ENCODE measurements around the gene ISG15.
"Not testable (repeated sequence)": the region's sequence is repeated elsewhere in the genome, so short reads cannot be mapped to it uniquely, and the experiment has no call there.

The ISG15 gene

DNA sequence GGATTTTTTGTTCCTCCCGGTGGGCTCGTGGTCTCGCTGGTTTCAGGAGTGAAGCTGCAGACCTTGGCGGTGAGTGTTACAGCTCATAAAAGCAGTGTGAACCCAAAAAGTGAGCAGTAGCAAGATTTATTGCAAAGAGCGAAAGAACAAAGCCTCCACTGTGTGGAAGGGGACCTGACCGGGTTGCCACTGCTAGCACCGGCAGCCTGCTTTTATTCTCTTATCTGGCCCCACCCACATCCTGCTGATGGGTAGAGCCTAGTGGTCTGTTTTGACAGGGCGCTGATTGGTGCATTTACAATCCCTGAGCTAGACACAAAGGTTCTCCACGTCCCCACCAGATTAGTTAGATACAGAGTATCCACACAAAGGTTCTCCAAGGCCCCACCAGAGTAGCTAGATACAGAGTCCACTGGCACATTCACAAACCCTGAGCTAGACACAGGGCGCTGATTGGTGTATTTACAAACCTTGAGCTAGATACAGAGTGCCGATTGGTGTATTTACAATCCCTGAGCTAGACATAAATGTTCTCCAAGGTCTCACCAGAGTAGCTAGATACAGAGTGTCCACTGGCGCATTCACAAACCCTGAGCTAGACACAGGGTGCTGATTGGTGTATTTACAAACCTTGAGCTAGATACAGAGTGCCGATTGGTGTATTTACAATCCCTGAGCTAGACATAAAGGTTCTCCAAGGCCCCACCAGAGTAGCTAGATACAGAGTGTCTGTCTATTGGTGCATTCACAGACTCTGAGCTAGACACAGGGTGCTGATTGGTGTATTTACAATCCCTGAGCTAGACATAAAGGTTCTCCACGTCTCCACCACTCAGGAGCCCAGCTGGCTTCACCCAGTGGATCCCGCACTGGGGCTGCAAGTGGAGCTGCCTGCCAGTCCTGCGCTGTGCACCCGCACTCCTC, 4.4 kb downstream of the ISG15 start:
- Histone ChIP-seq H3K36me3 (ENCODE audit: insufficient read depth, low read length) (peaks cover 17% of the 10 kb centered on the region; the same call in 1 of the 2 replicates), H3K4me1 (ENCODE audit: control insufficient read depth, insufficient read depth, low read length, unreplicated experiment) (peaks cover 23% of the 10 kb centered on the region)
- H3K27me3 ChIP-seq (ENCODE audit: insufficient read depth, low read length) = not testable (repeated sequence)

DNA sequence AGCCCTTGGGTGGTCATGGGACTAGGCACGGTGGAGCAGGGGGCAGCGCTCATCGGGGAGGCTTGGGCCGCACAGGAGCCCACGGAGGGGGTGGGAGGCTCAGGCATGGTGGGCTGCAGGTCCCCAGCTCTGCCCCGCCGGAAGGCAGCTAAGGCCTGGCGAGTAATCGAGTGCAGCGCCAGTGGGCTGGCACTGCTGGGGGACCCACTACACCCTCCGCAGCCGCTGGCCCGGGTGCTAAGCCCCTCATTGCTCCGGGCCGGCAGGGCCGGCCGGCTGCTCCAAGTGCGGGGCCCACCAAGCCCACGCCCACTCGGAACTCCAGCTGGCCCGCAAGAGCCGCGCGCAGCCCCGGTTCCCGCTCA, 5.0 kb downstream of the ISG15 start:
- peaks cover 17% of the 10 kb centered on the region; the same call in 1 of the 2 replicates for H3K36me3 ChIP-seq (ENCODE audit: insufficient read depth, low read length)
- H3K4me1 ChIP-seq (ENCODE audit: control insufficient read depth, insufficient read depth, low read length, unreplicated experiment) = peaks cover 20% of the 10 kb centered on the region

More for the DNA sequence above, 4.4 kb downstream of the ISG15 start:
- not testable (repeated sequence) for H2AFZ ChIP-seq (ENCODE audit: low read length, unreplicated experiment); H3K4me3 ChIP-seq (ENCODE audit: low read depth, low read length); H3K27ac ChIP-seq (ENCODE audit: low read depth, low read length)
- H3K79me2 ChIP-seq (ENCODE audit: control insufficient read depth, insufficient read depth, low read length, unreplicated experiment) = peaks cover 20% of the 10 kb centered on the region

DNA sequence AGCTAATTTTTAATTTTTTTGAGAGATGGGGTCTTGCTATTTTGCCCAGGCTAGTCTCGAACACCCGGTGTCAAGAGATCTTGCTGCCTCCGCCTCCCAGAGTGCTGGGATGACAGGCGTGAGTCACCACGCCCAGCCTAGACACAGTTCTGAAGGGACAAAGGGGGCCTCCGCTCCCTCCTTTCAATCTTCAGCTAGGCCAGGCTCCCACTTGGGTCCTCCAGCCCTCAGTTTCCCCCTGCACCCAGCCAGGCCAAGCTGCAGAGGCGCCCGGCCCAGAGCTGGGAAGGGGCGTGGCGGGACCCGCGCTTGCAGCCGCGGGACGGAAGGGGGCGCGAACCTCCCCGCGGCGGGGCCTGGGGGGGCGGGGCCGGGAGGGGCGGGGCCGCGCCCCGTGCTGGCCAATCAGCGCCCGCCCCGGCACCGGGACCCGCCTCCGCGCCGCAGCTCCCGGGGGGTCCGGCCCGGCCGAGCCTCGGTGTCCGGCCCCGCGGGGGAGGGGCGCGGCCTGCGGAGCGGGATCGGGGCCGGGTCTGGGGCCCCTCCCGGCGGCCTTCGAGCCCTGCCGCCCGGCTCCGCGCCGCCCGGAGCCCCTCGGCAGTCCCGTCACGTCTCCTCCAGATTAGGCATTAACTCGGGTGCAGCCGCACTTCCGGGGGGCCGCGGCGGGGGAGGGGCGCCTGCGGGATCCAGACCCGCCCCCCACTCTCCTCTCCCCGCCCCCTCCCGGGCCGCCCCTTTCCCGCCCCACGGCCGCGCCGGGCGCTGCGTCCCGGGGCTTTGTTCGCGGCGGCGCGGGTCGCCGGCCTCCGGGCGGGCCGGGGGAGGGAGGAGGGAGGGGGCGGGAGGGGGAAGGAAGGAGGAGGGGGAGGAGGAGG, 6.1 kb downstream of the ISG15 start:
- H3K4me3 ChIP-seq (ENCODE audit: low read depth, low read length) = peak overlapping the region; percentile 72
- H3K27me3 ChIP-seq (ENCODE audit: insufficient read depth, low read length) = no peaks in the 10 kb centered on the region
- H3K4me1 ChIP-seq (ENCODE audit: control insufficient read depth, insufficient read depth, low read length, unreplicated experiment) = peaks cover 26% of the 10 kb centered on the region
- H3K79me2 ChIP-seq (ENCODE audit: control insufficient read depth, insufficient read depth, low read length, unreplicated experiment) = peaks cover 10% of the 10 kb centered on the region
- peaks cover 9% of the 10 kb centered on the region; the same call in 1 of the 2 replicates for H3K36me3 ChIP-seq (ENCODE audit: insufficient read depth, low read length)
- H2AFZ ChIP-seq (ENCODE audit: low read length, unreplicated experiment) = no peak overlapping the region
- peak overlapping the region; percentile 37; the same call in 1 of the 2 replicates for H3K27ac ChIP-seq (ENCODE audit: low read depth, low read length)

More for the DNA sequence above, 5.0 kb downstream of the ISG15 start:
- not testable (repeated sequence) for H2AFZ ChIP-seq (ENCODE audit: low read length, unreplicated experiment); H3K27ac ChIP-seq (ENCODE audit: low read depth, low read length); H3K4me3 ChIP-seq (ENCODE audit: low read depth, low read length); H3K27me3 ChIP-seq (ENCODE audit: insufficient read depth, low read length)
- H3K79me2 ChIP-seq (ENCODE audit: control insufficient read depth, insufficient read depth, low read length, unreplicated experiment) = peaks cover 20% of the 10 kb centered on the region

DNA sequence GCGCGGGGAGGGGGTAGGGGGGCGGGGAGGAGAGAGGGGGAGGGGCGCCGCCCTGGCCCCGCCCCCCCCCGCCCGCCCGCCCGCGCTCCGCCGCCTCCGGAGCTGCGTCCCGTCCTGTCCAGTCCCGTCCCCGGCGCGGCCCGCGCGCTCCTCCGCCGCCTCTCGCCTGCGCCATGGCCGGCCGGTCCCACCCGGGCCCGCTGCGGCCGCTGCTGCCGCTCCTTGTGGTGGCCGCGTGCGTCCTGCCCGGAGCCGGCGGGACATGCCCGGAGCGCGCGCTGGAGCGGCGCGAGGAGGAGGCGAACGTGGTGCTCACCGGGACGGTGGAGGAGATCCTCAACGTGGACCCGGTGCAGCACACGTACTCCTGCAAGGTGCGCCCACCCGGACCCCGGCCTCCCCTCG, 6.7 kb downstream of the ISG15 start, which contains the start of gene AGRN:
Gene AGRN, plus strand, starts transcription at position 121 of the 405 bp plus-strand sequence. Its CDS starts 53 bp downstream, at position 174.
- Histone ChIP-seq H2AFZ (ENCODE audit: low read length, unreplicated experiment) (peak within 1 kb of the TSS; percentile 25), H3K4me1 (ENCODE audit: control insufficient read depth, insufficient read depth, low read length, unreplicated experiment) (peaks cover 32% of the 10 kb centered on the region), H3K4me3 (ENCODE audit: low read depth, low read length) (peak within 1 kb of the TSS; percentile 88), H3K27ac (ENCODE audit: low read depth, low read length) (peak within 1 kb of the TSS; percentile 62; the same call in 1 of the 2 replicates), H3K27me3 (ENCODE audit: insufficient read depth, low read length) (no peaks in the 10 kb centered on the region), H3K79me2 (ENCODE audit: control insufficient read depth, insufficient read depth, low read length, unreplicated experiment) (peaks cover 3% of the 10 kb centered on the region), H3K36me3 (ENCODE audit: insufficient read depth, low read length) (peaks cover 3% of the 10 kb centered on the region; the same call in 1 of the 2 replicates)

DNA sequence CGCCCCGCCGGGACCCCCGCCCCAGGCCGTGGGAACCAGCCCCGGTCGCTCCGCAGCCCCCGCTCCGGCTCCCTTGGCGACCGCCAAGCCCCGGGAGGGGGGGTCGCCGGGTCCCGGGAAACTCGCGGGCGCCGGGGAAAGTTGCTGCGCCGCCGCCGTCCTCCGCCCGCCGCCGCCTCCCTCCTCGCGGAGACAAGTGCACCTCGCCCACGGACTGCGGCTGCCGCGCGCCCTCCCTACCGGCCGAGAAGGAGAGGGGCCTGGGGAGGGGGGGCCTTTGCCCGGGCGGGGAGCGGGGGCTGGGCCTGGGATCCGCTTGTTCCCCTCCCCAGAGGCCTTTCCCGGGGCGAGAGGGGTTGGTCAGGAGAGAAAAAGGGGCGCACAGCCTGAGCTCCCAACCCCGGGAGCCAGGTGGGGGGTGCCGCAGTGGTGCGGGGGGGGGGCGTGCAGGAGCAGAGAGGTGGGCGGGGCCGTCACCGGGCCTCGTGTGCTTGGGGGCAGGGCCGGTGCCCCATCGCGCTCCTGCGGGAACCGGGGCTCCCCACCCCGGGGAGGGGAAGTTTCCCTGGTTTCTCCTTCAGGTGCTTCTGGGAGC, 7.2 kb downstream of the ISG15 start:
- Histone ChIP-seq H3K79me2 (ENCODE audit: control insufficient read depth, insufficient read depth, low read length, unreplicated experiment) (no peaks in the 10 kb centered on the region), H2AFZ (ENCODE audit: low read length, unreplicated experiment) (no peak overlapping the region), H3K4me3 (ENCODE audit: low read depth, low read length) (peak overlapping the region; percentile 88), H3K36me3 (ENCODE audit: insufficient read depth, low read length) (no peaks in the 10 kb centered on the region), H3K4me1 (ENCODE audit: control insufficient read depth, insufficient read depth, low read length, unreplicated experiment) (peaks cover 30% of the 10 kb centered on the region), H3K27me3 (ENCODE audit: insufficient read depth, low read length) (no peaks in the 10 kb centered on the region), H3K27ac (ENCODE audit: low read depth, low read length) (peak overlapping the region; percentile 62; the same call in 1 of the 2 replicates)

DNA sequence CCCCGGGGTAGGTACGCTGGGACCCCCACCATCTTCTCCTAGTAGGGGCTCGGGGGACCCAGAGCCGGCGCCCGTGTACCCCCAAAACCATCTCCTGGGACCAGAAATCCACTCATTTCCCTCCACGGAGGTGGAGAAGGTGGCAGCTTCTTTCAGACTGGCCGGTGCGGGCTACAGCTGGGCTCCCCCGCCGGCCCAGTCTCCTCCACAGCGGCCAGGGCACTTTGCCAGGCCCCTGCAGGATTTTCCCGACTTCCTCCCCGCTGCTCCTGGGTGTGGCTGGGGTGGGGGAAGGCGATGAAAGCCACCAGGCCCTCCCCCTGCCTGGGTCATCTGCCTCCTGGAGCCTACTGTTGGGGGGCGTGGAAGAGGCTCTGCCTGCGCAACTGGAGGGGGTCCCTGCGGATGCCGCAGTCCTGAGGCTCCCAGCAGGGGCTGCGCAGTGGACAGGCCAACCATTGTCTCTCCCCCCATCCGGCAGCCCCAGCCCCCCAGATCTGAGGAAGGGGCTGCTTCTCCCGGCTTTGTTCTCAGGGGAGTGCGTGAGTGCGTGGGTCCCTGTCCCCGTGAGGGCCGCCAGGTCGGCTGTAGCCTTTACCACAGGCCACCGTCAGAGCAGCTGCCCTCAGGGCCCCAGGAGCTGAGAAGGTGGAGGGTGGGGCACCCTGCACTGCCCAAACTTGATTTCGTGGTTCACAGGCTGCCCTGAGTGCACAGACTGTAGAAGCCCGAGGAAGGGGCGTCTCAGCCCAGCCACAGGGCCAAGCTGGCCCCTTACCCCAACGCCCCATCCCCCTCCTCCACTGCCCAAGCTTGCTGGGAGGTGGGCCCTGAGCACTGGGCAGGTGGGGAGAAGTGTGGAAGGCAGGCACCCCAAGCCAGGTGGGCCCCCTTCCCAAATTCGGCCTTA, 8.0 kb downstream of the ISG15 start:
- H3K4me3 ChIP-seq (ENCODE audit: low read depth, low read length) = peak overlapping the region; percentile 88
- H3K79me2 ChIP-seq (ENCODE audit: control insufficient read depth, insufficient read depth, low read length, unreplicated experiment) = no peaks in the 10 kb centered on the region
- H3K4me1 ChIP-seq (ENCODE audit: control insufficient read depth, insufficient read depth, low read length, unreplicated experiment) = peaks cover 30% of the 10 kb centered on the region
- H3K27me3 ChIP-seq (ENCODE audit: insufficient read depth, low read length) = no peaks in the 10 kb centered on the region
- no peaks in the 10 kb centered on the region for H3K36me3 ChIP-seq (ENCODE audit: insufficient read depth, low read length)
- peak overlapping the region; percentile 62; the same call in 1 of the 2 replicates for H3K27ac ChIP-seq (ENCODE audit: low read depth, low read length)
- no peak overlapping the region for H2AFZ ChIP-seq (ENCODE audit: low read length, unreplicated experiment)

DNA sequence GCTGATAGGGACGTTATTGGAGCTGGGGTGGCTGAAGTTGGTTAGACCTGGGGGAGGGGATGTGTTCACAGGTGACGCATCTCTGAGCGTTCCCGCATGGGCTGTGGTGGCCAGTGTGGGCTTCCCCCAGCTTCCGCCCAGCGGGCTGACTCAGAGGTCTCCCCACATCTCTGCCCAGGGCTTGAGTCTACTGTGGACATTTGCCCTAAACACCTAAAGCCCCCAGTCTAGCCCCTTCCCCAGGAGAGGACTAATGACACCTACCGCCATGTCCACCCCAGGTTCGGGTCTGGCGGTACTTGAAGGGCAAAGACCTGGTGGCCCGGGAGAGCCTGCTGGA, 8.6 kb downstream of the ISG15 start:
- H3K36me3 ChIP-seq (ENCODE audit: insufficient read depth, low read length) = no peaks in the 10 kb centered on the region
- no peaks in the 10 kb centered on the region for H3K79me2 ChIP-seq (ENCODE audit: control insufficient read depth, insufficient read depth, low read length, unreplicated experiment)
- H3K4me3 ChIP-seq (ENCODE audit: low read depth, low read length) = no peak overlapping the region
- no peak overlapping the region for H3K27ac ChIP-seq (ENCODE audit: low read depth, low read length)
- no peak overlapping the region for H2AFZ ChIP-seq (ENCODE audit: low read length, unreplicated experiment)
- no peaks in the 10 kb centered on the region for H3K27me3 ChIP-seq (ENCODE audit: insufficient read depth, low read length)
- H3K4me1 ChIP-seq (ENCODE audit: control insufficient read depth, insufficient read depth, low read length, unreplicated experiment) = peaks cover 30% of the 10 kb centered on the region

DNA sequence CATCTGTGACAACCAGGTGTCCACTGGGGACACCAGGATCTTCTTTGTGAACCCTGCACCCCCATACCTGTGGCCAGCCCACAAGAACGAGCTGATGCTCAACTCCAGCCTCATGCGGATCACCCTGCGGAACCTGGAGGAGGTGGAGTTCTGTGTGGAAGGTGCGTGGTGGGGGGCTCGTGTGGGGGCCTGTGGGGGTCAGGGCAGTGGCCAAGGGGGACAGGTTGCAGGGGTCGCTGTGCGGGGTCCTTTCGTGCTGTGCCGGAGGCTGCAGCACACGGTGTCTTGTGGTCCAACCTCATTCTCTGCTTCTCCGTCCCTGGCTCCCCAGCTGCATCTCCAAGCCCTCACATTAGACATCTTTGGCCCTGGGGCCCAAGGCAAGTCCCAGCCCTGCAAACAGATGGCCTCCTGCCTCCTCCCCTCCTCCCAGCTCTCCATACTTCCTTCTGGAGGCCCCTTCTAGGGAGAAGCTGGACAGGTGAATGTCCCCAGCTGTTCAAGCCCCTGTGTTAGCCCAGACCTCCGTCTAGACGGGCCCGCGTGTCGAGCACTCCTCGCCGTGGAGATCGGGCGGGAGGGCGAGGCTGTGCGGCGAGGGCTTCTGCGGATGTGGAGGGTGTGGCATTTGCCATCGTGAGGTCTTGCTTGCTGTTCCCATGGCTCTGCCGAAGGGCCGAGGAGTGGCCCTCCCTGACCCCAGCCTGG, 9.2 kb downstream of the ISG15 start:
- no peaks in the 10 kb centered on the region for H3K79me2 ChIP-seq (ENCODE audit: control insufficient read depth, insufficient read depth, low read length, unreplicated experiment)
- H3K4me3 ChIP-seq (ENCODE audit: low read depth, low read length) = no peak overlapping the region
- H3K4me1 ChIP-seq (ENCODE audit: control insufficient read depth, insufficient read depth, low read length, unreplicated experiment) = peaks cover 30% of the 10 kb centered on the region

DNA sequence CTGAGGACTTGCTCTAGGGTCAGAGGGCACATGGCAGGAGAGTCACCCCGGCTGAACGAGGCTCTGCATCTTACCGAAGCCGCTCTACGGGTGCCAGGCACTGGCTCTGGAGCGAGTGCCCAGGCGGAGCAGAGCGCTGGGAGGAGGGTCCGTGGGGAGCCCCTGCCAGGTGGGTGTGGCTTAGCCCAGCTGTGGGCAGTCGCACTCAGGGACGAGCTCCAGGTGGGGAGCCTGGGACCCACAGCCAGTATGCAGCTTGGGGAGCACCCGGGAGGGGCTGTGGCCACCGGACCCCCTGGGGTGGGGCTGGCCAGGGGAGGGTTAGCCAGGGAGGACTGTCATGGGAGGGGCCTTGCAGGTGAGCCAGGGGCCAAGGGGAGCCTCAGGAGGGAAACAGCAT, 10.4 kb downstream of the ISG15 start:
- H2AFZ ChIP-seq (ENCODE audit: low read length, unreplicated experiment) = no peak overlapping the region
- H3K27me3 ChIP-seq (ENCODE audit: insufficient read depth, low read length) = no peaks in the 10 kb centered on the region
- peaks cover 30% of the 10 kb centered on the region for H3K4me1 ChIP-seq (ENCODE audit: control insufficient read depth, insufficient read depth, low read length, unreplicated experiment)
- no peaks in the 10 kb centered on the region for H3K79me2 ChIP-seq (ENCODE audit: control insufficient read depth, insufficient read depth, low read length, unreplicated experiment)
- no peaks in the 10 kb centered on the region for H3K36me3 ChIP-seq (ENCODE audit: insufficient read depth, low read length)
- H3K27ac ChIP-seq (ENCODE audit: low read depth, low read length) = no peak overlapping the region
- H3K4me3 ChIP-seq (ENCODE audit: low read depth, low read length) = no peak overlapping the region

More for the DNA sequence above, 9.2 kb downstream of the ISG15 start:
- H3K36me3 ChIP-seq (ENCODE audit: insufficient read depth, low read length) = no peaks in the 10 kb centered on the region
- no peaks in the 10 kb centered on the region for H3K27me3 ChIP-seq (ENCODE audit: insufficient read depth, low read length)
- H2AFZ ChIP-seq (ENCODE audit: low read length, unreplicated experiment) = no peak overlapping the region
- H3K27ac ChIP-seq (ENCODE audit: low read depth, low read length) = no peak overlapping the region

Data from ACC112 (cell line).